Activated T-helper 1 cell treated with anti-CD3 and anti-CD28 coated beads, Interleukin-12 subunit alpha, Interleukin-12 subunit beta, Interleukin-2, Interleukin-4 antibody, amounts not matched to agents 30 ng/mL and 10 ng/mL and 1 ng/mL, durations not matched to agents 14 hours and 24 hours and 36 hours (primary cell): ENCODE measurements around the gene INAFM2. TPM values are rescaled to one million over a fixed set of nuclear protein-coding genes. Genes with fewer than 3 reads are reported as not detected.

ENCODE experiments used
- DNase-seq: peaks from one replicate; pipeline ENCODE4 v3.0.0; 2021; ENCODE audit warnings: low spot score
- H3K27ac Mint-ChIP-seq: one replicate; pipeline ENCODE4 v1.8.0; 2021; ENCODE audit warnings: mild to moderate bottlenecking, mixed read lengths
- H3K27me3 Mint-ChIP-seq: one replicate; pipeline ENCODE4 v1.8.0; 2022; ENCODE audit warnings: mild to moderate bottlenecking, moderate library complexity, mixed read lengths; ENCODE audit not compliant: insufficient read depth
- H3K36me3 Mint-ChIP-seq: one replicate; pipeline ENCODE4 v1.8.0; 2021; ENCODE audit warnings: low read depth, mixed read lengths
- H3K4me1 Mint-ChIP-seq: one replicate; pipeline ENCODE4 v1.8.0; 2021; ENCODE audit warnings: low read depth, mixed read lengths
- H3K4me3 Mint-ChIP-seq: one replicate; pipeline ENCODE4 v1.8.0; 2021; ENCODE audit warnings: mild to moderate bottlenecking, moderate library complexity, mixed read lengths
- H3K9me3 Mint-ChIP-seq: one replicate; pipeline ENCODE4 v1.8.0; 2021; ENCODE audit warnings: mixed read lengths
- intact Hi-C: fragments of 100-400 bp; cut with micrococcal nuclease; formaldehyde crosslinking; loops from one replicate; pipeline ENCODE4 v1.15.1; 2024
- total RNA-seq: library from RNA; stranded (reverse); gene quantifications from 2 replicates; pipeline ENCODE4 v1.2.3, GENCODE V29; 2022

INAFM2 gene
- total RNA-seq, 1 donor from 2014 or later = 19.2 TPM

- H3K9me3 Mint-ChIP-seq = no peaks in the 10 kb centered on the region
Observed at GRCh38 chr15:40346579-40347558, 23.4 kb downstream of the INAFM2 start.

GRCh38 chr15:40347559-40348473 is 24.3 kb downstream of the INAFM2 start:
- Mint-ChIP-seq H3K27ac (no peak overlapping the region), H3K4me3 (no peak overlapping the region), H3K4me1 (no peaks in the 10 kb centered on the region), H3K9me3 (no peaks in the 10 kb centered on the region), H3K36me3 (no peaks in the 10 kb centered on the region), H3K27me3 (peaks cover 15% of the 10 kb centered on the region)
- no peak for DNase-seq
- intact Hi-C loops = no loop called here

More at GRCh38 chr15:40346579-40347558, 23.4 kb downstream of the INAFM2 start:
- H3K4me1 Mint-ChIP-seq = no peaks in the 10 kb centered on the region
- intact Hi-C loops = no loop called here
- no peak overlapping the region for H3K27ac Mint-ChIP-seq
- no peak overlapping the region for H3K4me3 Mint-ChIP-seq
- no peak for DNase-seq
- no peaks in the 10 kb centered on the region for H3K36me3 Mint-ChIP-seq
- peaks cover 11% of the 10 kb centered on the region for H3K27me3 Mint-ChIP-seq

GRCh38 chr15:40348474-40348870 is 25.0 kb downstream of the INAFM2 start:
- Mint-ChIP-seq H3K9me3 (no peaks in the 10 kb centered on the region), H3K27me3 (peaks cover 14% of the 10 kb centered on the region), H3K4me3 (no peak overlapping the region), H3K4me1 (no peaks in the 10 kb centered on the region), H3K36me3 (no peaks in the 10 kb centered on the region), H3K27ac (no peak overlapping the region)
- intact Hi-C loops = no loop called here
- no peak for DNase-seq

- H3K36me3 Mint-ChIP-seq = no peaks in the 10 kb centered on the region
- no peak overlapping the region for H3K27ac Mint-ChIP-seq
- no peak for DNase-seq
- H3K27me3 Mint-ChIP-seq = peaks cover 18% of the 10 kb centered on the region
- no peaks in the 10 kb centered on the region for H3K9me3 Mint-ChIP-seq
- intact Hi-C loops = no loop called here
- no peaks in the 10 kb centered on the region for H3K4me1 Mint-ChIP-seq
- no peak overlapping the region for H3K4me3 Mint-ChIP-seq
Observed at GRCh38 chr15:40349163-40349562, 25.7 kb downstream of the INAFM2 start.

- no peaks in the 10 kb centered on the region for H3K9me3 Mint-ChIP-seq
- intact Hi-C loops = no loop called here
- H3K4me1 Mint-ChIP-seq = no peaks in the 10 kb centered on the region
- H3K36me3 Mint-ChIP-seq = no peaks in the 10 kb centered on the region
- no peak for DNase-seq
- H3K27ac Mint-ChIP-seq = no peak overlapping the region
- H3K4me3 Mint-ChIP-seq = no peak overlapping the region
- H3K27me3 Mint-ChIP-seq = peaks cover 26% of the 10 kb centered on the region
Observed at GRCh38 chr15:40352281-40352901, 28.9 kb downstream of the INAFM2 start.

- Mint-ChIP-seq H3K36me3 (no peaks in the 10 kb centered on the region), H3K4me3 (no peak overlapping the region), H3K27me3 (peaks cover 26% of the 10 kb centered on the region), H3K27ac (no peak overlapping the region), H3K9me3 (no peaks in the 10 kb centered on the region), H3K4me1 (no peaks in the 10 kb centered on the region)
- DNase-seq = no peak
- intact Hi-C loops = no loop called here
Observed at GRCh38 chr15:40353697-40354096, 30.2 kb downstream of the INAFM2 start.

- Mint-ChIP-seq H3K36me3 (no peaks in the 10 kb centered on the region), H3K9me3 (no peaks in the 10 kb centered on the region), H3K4me1 (no peaks in the 10 kb centered on the region), H3K4me3 (no peak overlapping the region), H3K27me3 (peaks cover 33% of the 10 kb centered on the region), H3K27ac (no peak overlapping the region)
- intact Hi-C loops = no loop called here
- DNase-seq = no peak
Observed at GRCh38 chr15:40354408-40355171, 31.1 kb downstream of the INAFM2 start.

GRCh38 chr15:40355976-40356585 is 32.6 kb downstream of the INAFM2 start:
- H3K27ac Mint-ChIP-seq = no peak overlapping the region
- H3K4me1 Mint-ChIP-seq = no peaks in the 10 kb centered on the region
- no peak for DNase-seq
- no peaks in the 10 kb centered on the region for H3K36me3 Mint-ChIP-seq
- H3K4me3 Mint-ChIP-seq = peak overlapping the region; percentile 3
- H3K27me3 Mint-ChIP-seq = peaks cover 36% of the 10 kb centered on the region
- intact Hi-C loops = no loop called here
- no peaks in the 10 kb centered on the region for H3K9me3 Mint-ChIP-seq

GRCh38 chr15:40357246-40357645 is 33.8 kb downstream of the INAFM2 start:
- no peaks in the 10 kb centered on the region for H3K4me1 Mint-ChIP-seq
- H3K4me3 Mint-ChIP-seq = peak overlapping the region; percentile 41
- no peaks in the 10 kb centered on the region for H3K9me3 Mint-ChIP-seq
- intact Hi-C loops = no loop called here
- peaks cover 31% of the 10 kb centered on the region for H3K27me3 Mint-ChIP-seq
- H3K27ac Mint-ChIP-seq = no peak overlapping the region
- no peak for DNase-seq
- no peaks in the 10 kb centered on the region for H3K36me3 Mint-ChIP-seq

- H3K4me1 Mint-ChIP-seq = no peaks in the 10 kb centered on the region
- peak within 1 kb of the TSS; percentile 80 for H3K4me3 Mint-ChIP-seq
- H3K27ac Mint-ChIP-seq = peak within 1 kb of the TSS; percentile 6
- H3K27me3 Mint-ChIP-seq = peaks cover 29% of the 10 kb centered on the region
- no peaks in the 10 kb centered on the region for H3K36me3 Mint-ChIP-seq
- DNase-seq = peak; percentile 82
- no peaks in the 10 kb centered on the region for H3K9me3 Mint-ChIP-seq
- intact Hi-C loops = loop anchor here (1.0 kb wide), 4 partner anchors 10 to 47 kb away; partner anchors contain the start of genes INAFM2, IVD and KNSTRN
Observed at GRCh38 chr15:40357723-40358470, 34.4 kb downstream of the INAFM2 start, which contains the start of gene DISP2. DISP2 (plus strand) TSS chr15:40358219; CDS start chr15:40358322, 103 bp downstream.
